Neural cell (in vitro differentiated cells): ENCODE measurements around the gene PRKCE.

Source experiments
- CTCF ChIP-seq: fragments of 450-650 bp; IDR thresholded peaks from 2 replicates; pipeline ENCODE4 v1.5.1; 2014; ENCODE audit warnings: antibody characterized with exemption, mild to moderate bottlenecking, moderate library complexity; ENCODE audit not compliant: poor library complexity, severe bottlenecking
- EP300 ChIP-seq: fragments of 450-650 bp; conservative IDR thresholded peaks from 2 replicates; pipeline ENCODE4 v1.6.1; 2014; ENCODE audit warnings: antibody characterized with exemption, mild to moderate bottlenecking, moderate library complexity; ENCODE audit not compliant: poor library complexity, severe bottlenecking
- EZH2 ChIP-seq: fragments of 200-600, 300-800 bp; shearing (Covaris generic), sonication (generic); IDR thresholded peaks from 2 replicates; pipeline ENCODE4 v1.6.1; 2014; ENCODE audit warnings: antibody characterized with exemption, low read length, borderline replicate concordance, mild to moderate bottlenecking; ENCODE audit not compliant: insufficient read depth, poor library complexity, severe bottlenecking
- POLR2AphosphoS5 ChIP-seq: IDR thresholded peaks from 2 replicates; pipeline ENCODE4 v1.6.1; 2012
- RAD21 ChIP-seq: fragments of 450-650 bp; conservative IDR thresholded peaks from 2 replicates; pipeline ENCODE4 v1.6.1; 2014; ENCODE audit warnings: antibody characterized with exemption, mild to moderate bottlenecking, moderate library complexity
- TAF1 ChIP-seq: IDR thresholded peaks from 2 replicates; pipeline ENCODE4 v1.6.1; 2012; ENCODE audit warnings: low read depth

- TF ChIP-seq CTCF (no peak), EZH2 (no peak), TAF1 (no peak), EP300 (no peak), RAD21 (no peak), POLR2AphosphoS5 (no peak)
Observed at GRCh38 chr2:45907592-45907991, 256.1 kb downstream of the PRKCE start.
